CD1c-positive myeloid dendritic cell (primary cell): Measurements from ENCODE around the gene CPA1.

Experiments
- DNase-seq: peaks from one replicate; pipeline ENCODE4 v3.0.0-alpha.2; 2016; ENCODE audit errors: extremely low spot score

Gene CPA1

GRCh38 chr7:130425796-130426195 is 45.5 kb downstream of the CPA1 start:
- no peak for DNase-seq

GRCh38 chr7:130426564-130426963 is 46.3 kb downstream of the CPA1 start:
- DNase-seq: no peak

GRCh38 chr7:130429019-130429418 is 48.7 kb downstream of the CPA1 start:
- DNase-seq: no peak

GRCh38 chr7:130430115-130430514 is 49.8 kb downstream of the CPA1 start:
- DNase-seq: no peak

GRCh38 chr7:130430841-130431666 is 50.8 kb downstream of the CPA1 start:
- no peak for DNase-seq

GRCh38 chr7:130432886-130433285 is 52.6 kb downstream of the CPA1 start:
- DNase-seq: no peak

- peak; percentile 6 for DNase-seq
These were observed 53.0 kb downstream of the CPA1 start for GRCh38 chr7:130433301-130433700.

- no peak for DNase-seq
These were observed 55.1 kb downstream of the CPA1 start for GRCh38 chr7:130435311-130435854.

GRCh38 chr7:130436253-130436652 is 56.0 kb downstream of the CPA1 start:
- no peak for DNase-seq
